SJSA1 (cell line): ENCODE data around the gene ABHD16B. TPM values are rescaled to one million over a fixed set of nuclear protein-coding genes. Genes with fewer than 3 reads are reported as not detected.

Source experiments
- DNase-seq, 2 experiments: peaks; one replicate each; pipeline ENCODE4 v3.0.0-alpha.2; 2015 to 2020; ENCODE audit warnings: low spot score in 2 of 2, low read depth in 1 of 2
- H3K27ac ChIP-seq: fragments of 250-450 bp; sonication (Bioruptor Pico); 2 replicates; pipeline ENCODE4 v1.5.1; 2020; ENCODE audit warnings: mild to moderate bottlenecking, moderate library complexity
- H3K27me3 ChIP-seq: fragments of 250-450 bp; sonication (Bioruptor Pico); replicated peaks from 2 replicates; pipeline ENCODE4 v1.5.1; 2020; ENCODE audit warnings: mild to moderate bottlenecking, moderate library complexity
- H3K36me3 ChIP-seq: fragments of 250-450 bp; sonication (Bioruptor Pico); 2 replicates; pipeline ENCODE4 v1.5.1; 2020; ENCODE audit warnings: mild to moderate bottlenecking
- H3K4me1 ChIP-seq: fragments of 250-450 bp; sonication (Bioruptor Pico); replicated peaks from 2 replicates; pipeline ENCODE4 v1.6.1; 2021; ENCODE audit warnings: mild to moderate bottlenecking
- H3K4me3 ChIP-seq: fragments of 250-450 bp; sonication (Bioruptor Pico); 2 replicates; pipeline ENCODE4 v1.5.1; 2020; ENCODE audit warnings: mild to moderate bottlenecking
- H3K9me3 ChIP-seq: fragments of 250-450 bp; sonication (Bioruptor Pico); replicated peaks from 2 replicates; pipeline ENCODE4 v1.5.1; 2020; ENCODE audit warnings: mild to moderate bottlenecking
- total RNA-seq: library from RNA; depleted of rRNA; stranded (reverse); fragments of >200 nt; shearing (Covaris generic); gene quantifications from 2 replicates; pipeline ENCODE4 v1.2.3, GENCODE V29; 2014; rRNA removed

ABHD16B gene
- total RNA-seq, 1 experiment from 2014 or later, result not detected

DNA sequence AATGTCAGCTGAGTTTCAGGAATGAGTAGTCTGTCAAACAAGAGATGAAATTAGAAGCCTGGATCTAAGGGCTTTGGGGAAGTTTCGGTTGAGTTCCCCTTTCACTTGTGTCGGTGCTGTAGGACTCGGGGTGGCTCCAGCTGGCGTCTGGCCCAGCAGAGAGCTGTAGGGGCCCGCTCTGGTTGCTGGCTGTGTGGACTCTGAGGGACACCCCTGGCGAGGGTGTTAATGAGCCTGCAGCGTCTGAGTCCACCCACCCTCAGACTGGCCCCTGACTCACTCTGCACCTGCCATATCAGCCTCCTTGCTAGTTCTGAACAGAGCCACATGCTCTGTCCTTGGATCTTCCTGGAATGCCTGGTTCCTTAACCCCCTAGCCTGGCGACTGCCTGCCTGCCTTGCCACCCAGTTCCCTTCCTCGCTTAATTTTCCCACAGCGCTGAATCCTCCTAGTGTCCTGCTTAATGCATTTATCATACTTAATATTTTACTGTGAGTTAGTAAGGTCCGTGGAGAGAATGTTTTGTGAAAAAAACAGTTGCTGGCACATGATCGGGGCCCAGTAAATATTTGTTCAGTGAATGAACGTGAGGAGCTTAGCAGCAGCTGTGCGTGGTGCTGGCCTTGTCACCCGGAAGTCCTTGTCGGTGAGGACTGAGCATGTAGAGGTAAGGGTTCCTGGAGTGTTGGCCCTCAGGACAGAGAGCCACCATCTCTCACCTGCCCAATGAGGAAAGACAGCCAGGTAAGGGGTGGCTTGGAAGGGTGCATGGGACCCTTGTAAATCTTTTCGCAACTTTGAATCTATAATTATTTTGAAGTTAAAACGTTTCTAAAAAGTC, 35.2 kb downstream of the ABHD16B start:
- Histone ChIP-seq H3K4me1 (peaks cover 18% of the 10 kb centered on the region), H3K9me3 (no peaks in the 10 kb centered on the region), H3K27me3 (no peaks in the 10 kb centered on the region), H3K27ac (no peak overlapping the region), H3K36me3 (peaks cover 33% of the 10 kb centered on the region), H3K4me3 (peak overlapping the region; percentile 59)
- DNase-seq, result peak in 1 of 2 experiments; percentile 16

DNA sequence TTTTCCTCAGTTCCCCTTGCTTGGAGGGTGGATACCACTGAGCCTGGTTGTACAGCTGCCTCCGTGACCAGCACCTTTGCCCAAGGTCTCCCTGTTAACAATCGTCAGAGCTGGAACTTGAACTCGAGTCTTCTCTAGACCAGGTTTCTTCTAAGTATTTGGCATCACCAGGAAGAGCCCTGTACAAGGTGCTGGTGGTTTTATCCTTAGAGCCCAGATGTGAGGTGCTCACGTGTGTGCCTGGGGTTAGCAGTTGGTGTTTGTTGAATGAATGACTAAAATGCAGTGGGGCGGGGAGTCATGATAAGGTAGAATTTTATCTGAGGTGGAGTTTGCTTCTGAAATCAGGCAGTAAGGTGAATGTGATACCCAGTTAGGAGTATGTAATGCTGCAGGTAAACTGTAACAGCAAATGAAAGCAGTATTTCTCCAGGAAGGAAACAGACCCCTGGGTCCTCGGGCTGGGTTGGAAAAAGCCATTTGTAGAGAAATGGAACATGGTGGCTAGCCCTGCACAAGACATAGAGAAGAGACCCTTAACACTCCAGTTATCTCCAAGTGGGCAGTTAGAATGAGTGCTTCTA, 36.8 kb downstream of the ABHD16B start:
- H3K9me3 ChIP-seq, result no peaks in the 10 kb centered on the region
- no peak overlapping the region for H3K27ac ChIP-seq
- H3K27me3 ChIP-seq, result no peaks in the 10 kb centered on the region
- H3K4me3 ChIP-seq, result no peak overlapping the region
- no peak for DNase-seq
- H3K4me1 ChIP-seq, result peaks cover 18% of the 10 kb centered on the region
- peaks cover 31% of the 10 kb centered on the region for H3K36me3 ChIP-seq

DNA sequence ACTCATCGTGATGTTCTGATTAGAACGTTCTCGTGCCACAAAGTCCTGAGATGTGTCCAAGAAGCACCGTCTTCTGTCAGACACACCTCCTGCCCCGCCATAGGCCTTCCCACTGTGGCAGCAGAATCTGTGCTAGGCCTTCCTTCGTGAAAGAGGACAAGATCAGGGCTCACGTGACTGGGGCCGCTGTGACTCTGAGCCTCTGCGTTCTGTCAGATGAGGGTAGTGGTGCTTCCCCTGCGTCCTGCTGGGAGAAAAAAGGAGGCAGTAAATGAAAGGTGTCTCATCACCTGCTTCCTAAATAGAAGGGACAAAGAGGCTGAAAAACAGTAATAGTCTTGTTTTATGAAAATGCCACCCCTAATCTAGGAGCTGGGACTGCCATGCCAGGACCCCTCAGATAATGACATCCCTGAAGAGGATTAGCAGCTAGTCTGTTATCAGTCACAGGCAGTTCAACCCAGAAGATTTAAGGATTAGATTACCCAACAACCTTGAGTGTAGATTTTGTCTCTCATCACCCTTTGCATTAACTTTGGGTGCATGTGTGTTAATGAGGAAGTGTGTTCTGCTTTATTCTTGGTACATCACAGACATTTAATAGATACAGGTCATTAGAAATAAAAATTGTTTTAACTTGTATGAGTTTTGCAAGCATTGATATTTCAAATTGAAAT, 37.7 kb downstream of the ABHD16B start:
- Histone ChIP-seq H3K27me3 (no peaks in the 10 kb centered on the region), H3K4me1 (peaks cover 18% of the 10 kb centered on the region), H3K9me3 (no peaks in the 10 kb centered on the region), H3K27ac (no peak overlapping the region), H3K4me3 (no peak overlapping the region), H3K36me3 (peaks cover 33% of the 10 kb centered on the region)
- no peak for DNase-seq

DNA sequence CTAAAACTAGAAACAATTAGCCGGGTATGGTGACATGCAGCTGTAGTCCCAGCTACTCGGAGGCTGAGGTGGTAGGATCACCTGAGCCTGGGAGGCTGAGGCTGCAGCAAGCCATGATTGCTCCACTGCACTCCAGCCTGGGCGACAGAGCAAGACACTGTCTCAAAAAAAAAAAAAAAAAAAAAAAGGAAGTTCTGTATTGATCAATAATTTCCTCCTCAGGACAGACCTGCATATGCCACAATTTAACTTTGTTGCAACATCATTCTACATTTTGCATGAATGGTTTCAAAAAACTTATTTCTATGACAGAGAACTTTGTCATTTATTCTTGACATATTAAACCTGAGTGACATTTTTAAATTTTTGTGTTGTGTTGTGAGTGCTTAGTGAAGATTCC, 39.1 kb downstream of the ABHD16B start:
- Histone ChIP-seq H3K4me1 (peaks cover 10% of the 10 kb centered on the region), H3K36me3 (peaks cover 28% of the 10 kb centered on the region), H3K4me3 (no peak overlapping the region), H3K27me3 (no peaks in the 10 kb centered on the region), H3K9me3 (no peaks in the 10 kb centered on the region), H3K27ac (no peak overlapping the region)
- DNase-seq, result no peak

DNA sequence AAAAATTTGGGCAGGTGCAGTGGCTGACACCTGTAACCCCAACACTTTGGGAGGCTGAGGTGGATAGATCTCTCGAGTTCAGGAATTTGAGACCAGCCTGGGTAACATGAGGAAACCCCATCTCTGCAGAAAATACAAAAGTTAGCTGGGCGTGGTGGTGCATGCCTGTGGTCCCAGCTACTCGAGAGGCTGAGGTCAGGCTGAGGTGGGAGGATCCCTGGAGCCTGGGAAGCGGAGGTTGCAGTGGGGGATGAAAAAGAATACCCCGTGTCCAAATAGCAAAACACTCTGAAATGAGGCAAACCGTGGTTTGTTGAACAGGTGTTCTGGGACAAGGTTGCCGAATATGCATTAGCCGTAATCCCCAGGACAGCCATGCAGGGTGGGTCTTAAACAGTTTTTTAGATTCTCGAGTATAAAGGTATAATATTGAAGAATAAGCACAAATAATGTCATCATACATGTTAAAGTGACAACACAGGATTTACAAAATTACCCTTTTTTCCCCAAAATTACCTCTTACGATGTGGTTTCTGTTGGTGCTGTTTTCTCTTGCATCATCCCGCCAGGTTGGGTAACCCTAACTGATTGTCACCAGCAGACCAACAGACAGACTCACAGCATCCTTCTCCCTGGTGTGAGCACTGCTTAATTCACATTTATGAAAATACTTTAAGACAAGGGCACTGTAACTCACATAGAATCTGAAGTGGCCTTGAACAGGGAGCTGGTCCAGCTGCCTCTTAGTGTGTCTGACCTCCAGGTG, 42.7 kb downstream of the ABHD16B start:
- no peak for DNase-seq
- Histone ChIP-seq H3K36me3 (peaks cover 12% of the 10 kb centered on the region; the same call in 1 of the 2 replicates), H3K27me3 (no peaks in the 10 kb centered on the region), H3K4me1 (no peaks in the 10 kb centered on the region; the same call in 1 of the 2 replicates), H3K27ac (no peak overlapping the region), H3K9me3 (no peaks in the 10 kb centered on the region), H3K4me3 (no peak overlapping the region)

DNA sequence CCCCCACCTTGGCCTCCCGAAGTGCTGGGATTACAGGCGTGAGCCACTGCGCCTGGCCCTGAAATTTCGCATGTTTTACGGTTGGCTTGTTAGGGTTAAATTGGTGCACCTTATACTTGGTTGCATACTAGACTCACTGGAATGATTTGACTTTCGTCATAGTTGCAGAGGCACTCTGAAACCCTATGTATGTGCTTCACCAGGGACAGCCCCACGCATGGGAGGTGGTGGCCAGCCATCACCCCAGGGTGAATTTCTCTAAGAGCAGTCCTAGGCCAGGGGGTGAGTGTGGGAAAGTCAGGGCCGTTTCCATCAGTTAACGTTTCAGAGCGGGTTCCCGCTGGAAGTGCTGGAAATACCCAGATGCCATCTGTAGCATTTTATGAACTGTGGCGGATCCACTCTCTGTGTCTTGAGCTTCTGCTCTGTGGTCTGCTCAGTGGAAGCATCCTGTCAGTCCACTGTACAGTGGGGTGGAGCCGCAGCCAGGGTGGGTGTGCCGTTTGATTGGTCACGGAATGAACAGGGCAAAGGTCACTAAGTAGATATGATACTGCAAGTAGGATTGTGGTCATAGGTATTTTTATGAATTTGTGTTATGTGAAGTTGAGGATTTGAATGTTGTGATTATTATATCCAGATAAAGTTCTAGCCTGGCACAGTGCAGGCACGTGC, 46.8 kb downstream of the ABHD16B start:
- H3K4me3 ChIP-seq, result no peak overlapping the region
- H3K4me1 ChIP-seq, result no peaks in the 10 kb centered on the region; the same call in 1 of the 2 replicates
- H3K27ac ChIP-seq, result no peak overlapping the region
- H3K9me3 ChIP-seq, result no peaks in the 10 kb centered on the region
- peaks cover 9% of the 10 kb centered on the region for H3K36me3 ChIP-seq
- DNase-seq, result no peak
- no peaks in the 10 kb centered on the region for H3K27me3 ChIP-seq

DNA sequence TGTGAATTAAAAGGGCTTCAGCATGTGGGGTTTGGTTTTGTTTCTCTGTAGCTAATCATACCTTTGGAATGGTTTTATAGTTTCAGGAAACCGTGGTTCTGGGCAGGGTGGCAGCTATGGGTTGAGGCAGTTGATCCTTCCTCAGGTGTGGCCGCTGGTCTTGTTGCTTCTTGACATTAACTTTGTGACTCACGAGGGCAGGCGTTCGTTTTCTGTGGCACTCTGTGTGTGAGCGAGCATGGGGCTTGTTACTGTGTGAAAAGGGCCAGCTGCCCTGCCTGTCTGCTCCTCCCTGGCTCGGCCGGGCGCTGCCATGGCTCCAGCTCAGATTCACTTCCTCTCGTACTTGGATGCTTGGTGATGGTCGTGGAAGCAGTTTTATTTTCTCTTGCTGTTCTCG, 49.9 kb downstream of the ABHD16B start:
- Histone ChIP-seq H3K27me3 (no peaks in the 10 kb centered on the region), H3K4me3 (no peak overlapping the region), H3K9me3 (peaks cover 4% of the 10 kb centered on the region; the same call in 1 of the 2 replicates), H3K36me3 (peaks cover 15% of the 10 kb centered on the region), H3K4me1 (no peaks in the 10 kb centered on the region), H3K27ac (no peak overlapping the region)
- no peak for DNase-seq

Other genes with a start within 250 kb of the ABHD16B start
- 8.7 and 10.4 TPM in 2 replicates for gene GMEB2, start 234.4 kb upstream of the ABHD16B start, total RNA-seq
- 1.3 and 4.6 TPM in 2 replicates for gene STMN3, start 208.1 kb upstream of the ABHD16B start, total RNA-seq
- 8.4 and 11.0 TPM in 2 replicates for gene RTEL1, start 203.2 kb upstream of the ABHD16B start, total RNA-seq
- 1.9 TPM in 1 of 2 replicates, not detected in the other for gene TNFRSF6B, start 164.8 kb upstream of the ABHD16B start, total RNA-seq
- gene ARFRP1, start 153.5 kb upstream of the ABHD16B start, total RNA-seq, result 49.1 and 67.6 TPM in 2 replicates
- gene ZGPAT, start 153.5 kb upstream of the ABHD16B start, total RNA-seq, result 22.8 and 43.9 TPM in 2 replicates
- gene LIME1, start 124.8 kb upstream of the ABHD16B start, total RNA-seq, result 10.2 and 38.5 TPM in 2 replicates
- 66.9 and 95.6 TPM in 2 replicates for gene SLC2A4RG, start 121.7 kb upstream of the ABHD16B start, total RNA-seq
- gene ZBTB46, start 30.2 kb upstream of the ABHD16B start, total RNA-seq, result 2.4 and 3.8 TPM in 2 replicates
- gene TPD52L2, start 3.8 kb downstream of the ABHD16B start, total RNA-seq, result 76.4 and 101 TPM in 2 replicates
- 48.5 and 60.0 TPM in 2 replicates for gene DNAJC5, start 33.6 kb downstream of the ABHD16B start, total RNA-seq
- gene UCKL1, start 94.9 kb downstream of the ABHD16B start, total RNA-seq, result 10.3 and 22.7 TPM in 2 replicates
- gene ZNF512B, start 108.4 kb downstream of the ABHD16B start, total RNA-seq, result 10.9 and 14.3 TPM in 2 replicates
- 0.41 and 0.47 TPM in 2 replicates for gene SAMD10, start 118.1 kb downstream of the ABHD16B start, total RNA-seq
- gene PRPF6, start 119.6 kb downstream of the ABHD16B start, total RNA-seq, result 72.1 and 76.6 TPM in 2 replicates
- 0.24 and 0.94 TPM in 2 replicates for gene C20orf204, start 174.7 kb downstream of the ABHD16B start, total RNA-seq
- gene SOX18, start 188.1 kb downstream of the ABHD16B start, total RNA-seq, result 61.7 and 70.0 TPM in 2 replicates
- 120 and 139 TPM in 2 replicates for gene TCEA2, start 201.7 kb downstream of the ABHD16B start, total RNA-seq
- 18.5 and 21.3 TPM in 2 replicates for gene RGS19, start 218.0 kb downstream of the ABHD16B start, total RNA-seq
- gene OPRL1, start 218.6 kb downstream of the ABHD16B start, total RNA-seq, result 0.09 and 0.16 TPM in 2 replicates
- gene LKAAEAR1, start 222.9 kb downstream of the ABHD16B start, total RNA-seq, result 0.24 and 6.6 TPM in 2 replicates
- gene NPBWR2, start 246.1 kb downstream of the ABHD16B start, total RNA-seq, result not detected in 2 replicates